ENCODE results near the gene TCIRG1. TPM values are rescaled to one million over a fixed set of nuclear protein-coding genes. Genes with fewer than 3 reads are reported as not detected.

TCIRG1 gene
- total RNA-seq, 4 donors from 2014 or later, result 61.6 to 124 (median 81.4) TPM

GRCh38 chr11:67996051-67996450, 42.8 kb upstream of the TCIRG1 start:
- WGBS, result 97% methylated on average over 11 of the region's 13 CpGs
- no peak for DNase-seq (ENCODE audit: extremely low spot score)
- intact Hi-C loops (cut with DNase I), result no loop called here
- Histone ChIP-seq H3K36me3 (peaks cover 0 to 14% (median 0%) of the 10 kb centered on the region in 4 donors), H3K27ac (replicated peaks in 1 of 4) (no peak overlapping the region), H3K4me3 (no peak overlapping the region), H3K9me3 (no peaks in the 10 kb centered on the region), H3K27me3 (peaks cover 0 to 24% (median 4%) of the 10 kb centered on the region in 4 donors), H3K4me1 (peaks cover 6 to 9% (median 8%) of the 10 kb centered on the region in 4 donors)
- TF ChIP-seq POLR2A (IDR thresholded peaks at IDR 0.05; ENCODE audit: low read depth) (no peak), POLR2AphosphoS5 (IDR thresholded peaks at IDR 0.05) (no peak), EP300 (IDR thresholded peaks at IDR 0.05) (no peak), CTCF (IDR thresholded peaks at IDR 0.05) (no peak)

- H3K9me3 ChIP-seq, result no peaks in the 10 kb centered on the region
- WGBS, result 68% methylated on average over 39 of the region's 41 CpGs
- H3K27ac ChIP-seq (replicated peaks in 1 of 4), result no peak overlapping the region
- intact Hi-C loops (cut with DNase I), result no loop called here
- H3K4me1 ChIP-seq, result peaks cover 0 to under 1% (median under 1%) of the 10 kb centered on the region in 4 donors
- peaks cover 0 to 14% (median 0%) of the 10 kb centered on the region in 4 donors for H3K36me3 ChIP-seq
- no peak for DNase-seq (ENCODE audit: extremely low spot score)
- no peak for TF ChIP-seq POLR2AphosphoS5 (IDR thresholded peaks at IDR 0.05)
- no peak for TF ChIP-seq EP300 (IDR thresholded peaks at IDR 0.05)
- TF ChIP-seq CTCF (IDR thresholded peaks at IDR 0.05), result no peak
- TF ChIP-seq POLR2A (IDR thresholded peaks at IDR 0.05; ENCODE audit: low read depth), result no peak
- H3K4me3 ChIP-seq, result no peak overlapping the region
- peaks cover 0 to 16% (median under 1%) of the 10 kb centered on the region in 4 donors for H3K27me3 ChIP-seq
Measured at GRCh38 chr11:67996622-67997474, 42.0 kb upstream of the TCIRG1 start.

GRCh38 chr11:67997475-67997921, 41.3 kb upstream of the TCIRG1 start:
- intact Hi-C loops (cut with DNase I), result no loop called here
- Histone ChIP-seq H3K27ac (replicated peaks in 1 of 4) (no peak overlapping the region), H3K36me3 (peaks cover 0 to 14% (median 0%) of the 10 kb centered on the region in 4 donors), H3K27me3 (peaks cover 0 to 15% (median 0%) of the 10 kb centered on the region in 4 donors), H3K9me3 (no peaks in the 10 kb centered on the region), H3K4me3 (no peak overlapping the region), H3K4me1 (peaks cover 0 to 3% (median under 1%) of the 10 kb centered on the region in 4 donors)
- DNase-seq (ENCODE audit: extremely low spot score), result no peak
- no peak for TF ChIP-seq CTCF (IDR thresholded peaks at IDR 0.05)
- no peak for TF ChIP-seq EP300 (IDR thresholded peaks at IDR 0.05)
- TF ChIP-seq POLR2AphosphoS5 (IDR thresholded peaks at IDR 0.05), result no peak
- TF ChIP-seq POLR2A (IDR thresholded peaks at IDR 0.05; ENCODE audit: low read depth), result no peak
- WGBS, result 88% methylated on average over 29 of the region's 29 CpGs

GRCh38 chr11:67998150-67999045, 40.4 kb upstream of the TCIRG1 start:
- no peak for DNase-seq (ENCODE audit: extremely low spot score)
- no peak for TF ChIP-seq POLR2AphosphoS5 (IDR thresholded peaks at IDR 0.05)
- TF ChIP-seq EP300 (IDR thresholded peaks at IDR 0.05), result no peak
- no peak for TF ChIP-seq CTCF (IDR thresholded peaks at IDR 0.05)
- TF ChIP-seq POLR2A (IDR thresholded peaks at IDR 0.05; ENCODE audit: low read depth), result no peak
- H3K4me3 ChIP-seq, result no peak overlapping the region
- no peak overlapping the region for H3K27ac ChIP-seq (replicated peaks in 1 of 4)
- H3K36me3 ChIP-seq, result peaks cover 0 to 14% (median 0%) of the 10 kb centered on the region in 4 donors
- 97% methylated on average over 8 of the region's 9 CpGs for WGBS
- intact Hi-C loops (cut with DNase I), result no loop called here
- H3K9me3 ChIP-seq, result no peaks in the 10 kb centered on the region
- peaks cover 0 to 9% (median 0%) of the 10 kb centered on the region in 4 donors for H3K27me3 ChIP-seq
- peaks cover 0 to 12% (median 7%) of the 10 kb centered on the region in 4 donors for H3K4me1 ChIP-seq
